Lower leg skin (tissue), 3 donors: ENCODE data around the gene PNPO.

ENCODE experiments used
- POLR2A ChIP-seq, 2 donors: fragments of 450-650 bp; IDR thresholded peaks; one replicate each; pipeline ENCODE4 v1.6.1; 2016 to 2017; ENCODE audit warnings: antibody characterized with exemption in 2 of 2, mild to moderate bottlenecking in 1 of 2, moderate library complexity in 1 of 2
- TF ChIP-seq, protein P1 (sequence below), 3 donors: fragments of 450-650 bp; IDR thresholded peaks; one replicate each; pipeline ENCODE4 v1.5.1; 2016; ENCODE audit warnings: antibody characterized with exemption in 3 of 3, mild to moderate bottlenecking in 3 of 3, moderate library complexity in 2 of 3

DNA sequence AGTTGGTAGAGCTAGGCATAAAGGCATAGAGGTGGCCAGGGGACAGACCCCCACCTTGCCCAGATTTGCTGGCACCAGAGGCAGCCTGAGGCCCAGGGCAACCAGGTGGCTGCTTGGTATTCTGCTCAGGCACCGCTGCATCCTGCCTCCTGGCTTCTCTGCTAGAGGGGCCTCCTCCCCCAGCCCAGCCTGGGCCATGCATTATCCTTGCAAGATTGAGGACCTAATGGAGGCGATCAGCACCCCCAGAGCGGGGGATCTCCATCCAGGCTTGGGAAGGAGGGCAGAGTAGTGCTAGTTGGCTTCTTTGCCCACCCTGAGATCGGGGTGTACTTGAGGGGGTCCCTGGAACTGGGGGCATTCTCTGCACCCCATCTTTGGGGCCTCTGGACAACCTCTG is 53.4 kb downstream of the PNPO start:
- TF ChIP-seq, protein P1, sequence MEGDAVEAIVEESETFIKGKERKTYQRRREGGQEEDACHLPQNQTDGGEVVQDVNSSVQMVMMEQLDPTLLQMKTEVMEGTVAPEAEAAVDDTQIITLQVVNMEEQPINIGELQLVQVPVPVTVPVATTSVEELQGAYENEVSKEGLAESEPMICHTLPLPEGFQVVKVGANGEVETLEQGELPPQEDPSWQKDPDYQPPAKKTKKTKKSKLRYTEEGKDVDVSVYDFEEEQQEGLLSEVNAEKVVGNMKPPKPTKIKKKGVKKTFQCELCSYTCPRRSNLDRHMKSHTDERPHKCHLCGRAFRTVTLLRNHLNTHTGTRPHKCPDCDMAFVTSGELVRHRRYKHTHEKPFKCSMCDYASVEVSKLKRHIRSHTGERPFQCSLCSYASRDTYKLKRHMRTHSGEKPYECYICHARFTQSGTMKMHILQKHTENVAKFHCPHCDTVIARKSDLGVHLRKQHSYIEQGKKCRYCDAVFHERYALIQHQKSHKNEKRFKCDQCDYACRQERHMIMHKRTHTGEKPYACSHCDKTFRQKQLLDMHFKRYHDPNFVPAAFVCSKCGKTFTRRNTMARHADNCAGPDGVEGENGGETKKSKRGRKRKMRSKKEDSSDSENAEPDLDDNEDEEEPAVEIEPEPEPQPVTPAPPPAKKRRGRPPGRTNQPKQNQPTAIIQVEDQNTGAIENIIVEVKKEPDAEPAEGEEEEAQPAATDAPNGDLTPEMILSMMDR (IDR thresholded peaks at IDR 0.05), result no peak
- TF ChIP-seq POLR2A (IDR thresholded peaks at IDR 0.05), result no peak
